ENCODE data around the gene RNF157. TPM values are rescaled to one million over a fixed set of nuclear protein-coding genes. Genes with fewer than 3 reads are reported as not detected.

Gene RNF157
- total and polyA plus RNA-seq, 3 experiments from 2014 or later: 10.7 to 13.9 (median 13.9) TPM

DNA sequence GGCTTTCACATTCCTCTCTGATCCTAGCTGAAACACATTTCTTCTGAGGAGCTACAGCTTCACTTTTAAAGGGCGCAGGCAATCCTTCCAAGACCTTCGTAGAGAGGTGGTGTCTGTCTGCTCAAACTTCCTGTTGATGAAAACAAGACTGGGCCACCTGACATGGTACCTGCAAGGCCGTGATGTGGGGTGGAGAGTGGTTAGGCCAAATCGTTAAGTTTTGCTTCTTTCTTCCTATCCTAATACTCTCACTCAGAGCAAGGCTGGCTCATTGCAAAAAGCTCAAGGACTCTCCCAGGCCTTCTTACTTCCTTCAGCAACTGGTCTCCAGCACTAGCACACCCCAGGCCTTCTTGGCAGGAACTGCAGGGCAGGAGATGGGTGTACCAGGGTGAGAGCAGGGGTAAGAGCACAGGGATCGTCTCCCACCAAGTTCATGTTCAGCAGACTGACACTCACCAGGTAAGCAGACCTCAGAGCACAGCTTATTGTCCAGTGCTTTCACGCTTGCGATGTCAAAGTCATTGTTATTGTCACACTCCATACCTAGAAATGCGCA is 88.3 kb downstream of the RNF157 start:
- Histone ChIP-seq H3K27ac (ENCODE audit: low read depth, low read length) (no peak overlapping the region), H3K4me1 (ENCODE audit: insufficient read depth, low read length) (peaks cover 28% of the 10 kb centered on the region), H3K27me3 (ENCODE audit: insufficient read depth, low read length, poor library complexity, severe bottlenecking) (no peaks in the 10 kb centered on the region), H3K36me3 (ENCODE audit: insufficient read depth, low read length) (no peaks in the 10 kb centered on the region), H3K4me3 (ENCODE audit: low read length) (peak overlapping the region; percentile 15), H3K9me3 (ENCODE audit: low read length) (no peaks in the 10 kb centered on the region)
- peak overlapping the region in 6 of 7 donors; percentile 25 to 72 (median 54) for H3K4me3 Mint-ChIP-seq
- peaks cover 0 to 62% (median 10%) of the 10 kb centered on the region in 3 donors for H3K36me3 Mint-ChIP-seq
- peaks cover 38 to 54% (median 40%) of the 10 kb centered on the region in 3 donors for H3K4me1 Mint-ChIP-seq
- CTCF ChIA-PET: interaction anchor here (1.2 to 4.4 kb wide), 5 partner anchors 28 to 128 kb away, joined by 3 to 47 read pairs (median 8); no protein-coding TSS in a partner anchor
- DNase-seq: peak in 2 of 5 donors; percentile 29 to 79
- peak overlapping the region; percentile 65 to 93 (median 86) for H3K27ac Mint-ChIP-seq
- no peaks in the 10 kb centered on the region for H3K27me3 Mint-ChIP-seq
- no peaks in the 10 kb centered on the region for H3K9me3 Mint-ChIP-seq
- POLR2A ChIA-PET: interaction anchor here (0.5 to 1.7 kb wide), 5 partner anchors 16 to 120 kb away, joined by 3 to 8 read pairs (median 4); partner anchors contain the start of gene UBALD2

- Histone ChIP-seq H3K27me3 (ENCODE audit: insufficient read depth, low read length, poor library complexity, severe bottlenecking) (no peaks in the 10 kb centered on the region), H3K4me3 (ENCODE audit: low read length) (no peak overlapping the region), H3K36me3 (ENCODE audit: insufficient read depth, low read length) (no peaks in the 10 kb centered on the region), H3K9me3 (ENCODE audit: low read length) (no peaks in the 10 kb centered on the region), H3K27ac (ENCODE audit: low read depth, low read length) (no peak overlapping the region), H3K4me1 (ENCODE audit: insufficient read depth, low read length) (peaks cover 38% of the 10 kb centered on the region)
- Mint-ChIP-seq H3K27me3 (no peaks in the 10 kb centered on the region), H3K4me3 (peak overlapping the region in 1 of 7 donors; percentile 28), H3K9me3 (no peaks in the 10 kb centered on the region), H3K36me3 (peaks cover 0 to 54% (median 10%) of the 10 kb centered on the region in 3 donors), H3K27ac (peak overlapping the region in 7 of 8 donors; percentile 69 to 90 (median 85)), H3K4me1 (peaks cover 48 to 64% (median 51%) of the 10 kb centered on the region in 3 donors)
- CTCF ChIA-PET: interaction anchor here (1.0 to 4.4 kb wide), 8 partner anchors 9 to 129 kb away, joined by 3 to 47 read pairs (median 4); no protein-coding TSS in a partner anchor
- POLR2A ChIA-PET: interaction anchor here (0.8 to 1.7 kb wide), 3 partner anchors 17 to 121 kb away, joined by 3 to 4 read pairs (median 4); partner anchors contain the start of gene UBALD2
- no peak for DNase-seq
Measured at GRCh38 chr17:76150712-76151622, 89.3 kb downstream of the RNF157 start.

DNA sequence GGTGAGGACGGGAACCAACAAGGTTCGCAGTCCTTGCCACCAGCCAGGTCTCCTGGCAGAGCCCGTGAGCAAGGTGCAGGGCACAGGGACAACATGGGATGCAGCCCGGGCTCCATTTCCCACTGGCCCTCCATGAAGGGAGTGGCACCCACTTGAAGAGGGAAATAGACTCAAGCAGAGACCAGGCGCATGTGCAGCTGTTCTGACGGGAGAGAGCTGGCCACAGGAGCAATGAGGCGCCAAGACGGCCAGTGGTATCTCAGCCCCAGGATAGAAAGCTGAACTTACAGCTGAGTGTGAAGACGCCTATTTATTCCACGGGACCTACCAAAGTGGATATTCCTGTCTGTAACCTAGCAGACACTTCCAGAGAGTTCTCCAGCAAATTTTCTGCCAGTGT is 91.1 kb downstream of the RNF157 start:
- no peak for DNase-seq
- Mint-ChIP-seq H3K27me3 (no peaks in the 10 kb centered on the region), H3K27ac (peak overlapping the region in 5 of 8 donors; percentile 77 to 89 (median 79)), H3K36me3 (peaks cover 0 to 37% (median 10%) of the 10 kb centered on the region in 3 donors), H3K4me1 (peaks cover 62 to 77% (median 62%) of the 10 kb centered on the region in 3 donors), H3K4me3 (no peak overlapping the region), H3K9me3 (no peaks in the 10 kb centered on the region)
- Histone ChIP-seq H3K27me3 (ENCODE audit: insufficient read depth, low read length, poor library complexity, severe bottlenecking) (no peaks in the 10 kb centered on the region), H3K4me3 (ENCODE audit: low read length) (no peak overlapping the region), H3K36me3 (ENCODE audit: insufficient read depth, low read length) (no peaks in the 10 kb centered on the region), H3K27ac (ENCODE audit: low read depth, low read length) (no peak overlapping the region), H3K9me3 (ENCODE audit: low read length) (no peaks in the 10 kb centered on the region), H3K4me1 (ENCODE audit: insufficient read depth, low read length) (peaks cover 55% of the 10 kb centered on the region)
- ChIA-PET CTCF (interaction anchor here (1.5 kb wide), 1 partner anchor 119 kb away, joined by 3 read pairs; no protein-coding TSS in a partner anchor), POLR2A (no interaction called here)

- H3K27ac Mint-ChIP-seq: peak overlapping the region in 5 of 8 donors; percentile 7 to 98 (median 79)
- Histone ChIP-seq H3K9me3 (ENCODE audit: low read length) (no peaks in the 10 kb centered on the region), H3K4me3 (ENCODE audit: low read length) (no peak overlapping the region), H3K27me3 (ENCODE audit: insufficient read depth, low read length, poor library complexity, severe bottlenecking) (no peaks in the 10 kb centered on the region), H3K27ac (ENCODE audit: low read depth, low read length) (no peak overlapping the region), H3K36me3 (ENCODE audit: insufficient read depth, low read length) (no peaks in the 10 kb centered on the region), H3K4me1 (ENCODE audit: insufficient read depth, low read length) (peaks cover 64% of the 10 kb centered on the region)
- DNase-seq: no peak
- H3K4me1 Mint-ChIP-seq: peaks cover 63 to 76% (median 64%) of the 10 kb centered on the region in 3 donors
- no peak overlapping the region for H3K4me3 Mint-ChIP-seq
- ChIA-PET POLR2A (no interaction called here), CTCF (interaction anchor here (1.4 kb wide), 1 partner anchor 32 kb away, joined by 3 read pairs; no protein-coding TSS in a partner anchor)
- H3K9me3 Mint-ChIP-seq: no peaks in the 10 kb centered on the region
- H3K27me3 Mint-ChIP-seq: no peaks in the 10 kb centered on the region
- H3K36me3 Mint-ChIP-seq: peaks cover 0 to 28% (median 10%) of the 10 kb centered on the region in 3 donors
Measured at GRCh38 chr17:76148015-76148326, 92.3 kb downstream of the RNF157 start.

DNA sequence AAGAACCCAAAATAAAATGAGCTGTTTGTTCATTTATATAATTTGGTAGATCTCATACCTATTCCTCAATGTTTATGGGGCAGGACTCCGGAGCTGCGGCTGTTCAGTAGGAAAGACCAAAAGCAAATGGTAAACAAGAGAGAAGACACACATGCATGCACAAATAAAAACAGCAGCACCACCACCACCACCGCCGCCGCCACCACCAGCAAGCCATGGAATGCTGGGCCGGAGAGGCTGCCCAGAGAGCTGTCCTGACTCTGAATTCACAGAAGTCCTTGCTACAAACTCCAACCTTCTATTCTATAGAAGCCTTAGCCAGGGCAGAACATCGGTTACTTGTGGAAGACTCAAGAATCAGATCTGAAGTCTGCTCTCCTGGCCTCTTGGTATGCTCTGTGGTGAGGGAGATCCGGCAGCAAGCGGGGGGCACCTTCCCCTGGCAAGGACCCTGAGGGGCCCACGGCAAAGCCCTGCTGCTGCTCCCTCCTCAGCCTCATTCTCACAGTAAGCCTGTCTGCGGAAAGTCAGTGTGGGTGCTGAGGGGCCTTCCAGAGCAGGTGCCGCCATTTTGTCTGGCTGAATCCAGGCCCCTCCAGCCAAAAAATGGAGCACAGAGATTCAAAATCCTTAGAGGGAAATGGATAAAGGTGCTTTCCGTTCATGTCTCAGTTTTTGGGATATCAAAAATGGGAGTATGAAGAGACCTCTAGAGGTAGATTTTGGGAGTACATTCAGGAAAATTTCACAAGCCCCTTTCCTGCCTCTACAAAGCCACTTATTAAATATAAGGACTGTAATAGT is 92.9 kb downstream of the RNF157 start:
- Mint-ChIP-seq H3K27me3 (peaks cover 0 to 1% of the 10 kb centered on the region in 2 donors), H3K4me3 (peak overlapping the region in 1 of 7 donors; percentile 36), H3K9me3 (no peaks in the 10 kb centered on the region), H3K4me1 (peaks cover 63 to 76% (median 65%) of the 10 kb centered on the region in 3 donors), H3K27ac (peak overlapping the region; percentile 70 to 98 (median 96)), H3K36me3 (peaks cover 0 to 24% (median 6%) of the 10 kb centered on the region in 3 donors)
- POLR2A ChIA-PET: interaction anchor here (2.6 kb wide), 1 partner anchor 124 kb away, joined by 10 read pairs; no protein-coding TSS in a partner anchor
- Histone ChIP-seq H3K36me3 (ENCODE audit: insufficient read depth, low read length) (no peaks in the 10 kb centered on the region), H3K27ac (ENCODE audit: low read depth, low read length) (no peak overlapping the region), H3K9me3 (ENCODE audit: low read length) (no peaks in the 10 kb centered on the region), H3K4me3 (ENCODE audit: low read length) (no peak overlapping the region), H3K4me1 (ENCODE audit: insufficient read depth, low read length) (peaks cover 64% of the 10 kb centered on the region), H3K27me3 (ENCODE audit: insufficient read depth, low read length, poor library complexity, severe bottlenecking) (no peaks in the 10 kb centered on the region)
- DNase-seq: no peak
- CTCF ChIA-PET: interaction anchor here (1.1 to 7.7 kb wide), 5 partner anchors 11 to 132 kb away, joined by 3 to 65 read pairs (median 4); no protein-coding TSS in a partner anchor

DNA sequence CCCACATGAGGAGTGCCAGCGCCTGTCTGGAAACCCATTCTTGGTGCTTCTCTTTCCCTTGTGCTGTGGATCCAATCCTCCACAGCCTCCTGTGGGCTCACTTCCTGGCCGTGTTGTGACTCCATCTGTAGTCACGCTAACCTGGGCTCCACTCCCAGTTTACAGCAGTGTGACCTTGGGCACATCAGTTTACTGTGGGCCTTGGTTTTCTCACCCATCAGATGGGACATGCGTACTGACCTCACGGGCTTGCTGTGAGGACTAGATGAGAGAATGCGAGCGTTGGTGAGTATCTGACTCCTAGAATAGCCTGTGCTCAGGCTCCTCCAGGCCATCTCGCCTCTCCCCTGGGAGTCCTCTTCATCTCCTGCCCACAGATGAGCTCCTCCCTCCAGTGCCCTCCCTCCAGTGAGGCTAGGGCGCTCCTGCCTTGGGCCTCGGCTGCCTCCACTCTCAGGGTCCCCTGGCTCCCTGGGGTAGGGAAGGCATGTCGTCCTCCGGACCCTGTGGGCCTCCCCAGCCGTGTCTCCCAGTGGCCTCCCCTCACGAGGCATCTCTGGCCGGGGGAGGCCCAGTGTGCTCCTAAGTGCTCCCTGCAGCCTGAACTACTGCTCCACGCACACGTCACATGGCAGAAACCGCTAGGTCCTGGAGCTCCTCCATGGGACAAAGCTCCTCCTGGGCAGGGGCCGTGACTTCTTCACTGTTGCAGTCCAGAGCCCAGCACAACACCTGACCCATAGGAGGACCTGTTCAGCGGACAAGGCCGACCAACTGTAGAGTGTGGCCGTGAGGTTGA is 94.0 kb downstream of the RNF157 start:
- Mint-ChIP-seq H3K36me3 (peaks cover 0 to 16% (median 5%) of the 10 kb centered on the region in 3 donors), H3K27ac (peak overlapping the region; percentile 93 to 98 (median 98)), H3K9me3 (no peaks in the 10 kb centered on the region), H3K4me1 (peaks cover 62 to 76% (median 62%) of the 10 kb centered on the region in 3 donors), H3K4me3 (peak overlapping the region; percentile 61 to 88 (median 76)), H3K27me3 (peaks cover 0 to 4% of the 10 kb centered on the region in 2 donors)
- no peak for DNase-seq
- H3K4me3 ChIP-seq (ENCODE audit: low read length): peak overlapping the region; percentile 26
- CTCF ChIA-PET: interaction anchor here (1.0 to 7.7 kb wide), 10 partner anchors 12 to 133 kb away, joined by 3 to 65 read pairs (median 4); partner anchors contain the start of gene UBALD2
- peak overlapping the region; percentile 77 for H3K27ac ChIP-seq (ENCODE audit: low read depth, low read length)
- no peaks in the 10 kb centered on the region for H3K36me3 ChIP-seq (ENCODE audit: insufficient read depth, low read length)
- no peaks in the 10 kb centered on the region for H3K9me3 ChIP-seq (ENCODE audit: low read length)
- POLR2A ChIA-PET: interaction anchor here (0.8 to 2.6 kb wide), 7 partner anchors 13 to 125 kb away, joined by 3 to 10 read pairs (median 4); partner anchors contain the start of gene UBALD2
- no peaks in the 10 kb centered on the region for H3K27me3 ChIP-seq (ENCODE audit: insufficient read depth, low read length, poor library complexity, severe bottlenecking)
- H3K4me1 ChIP-seq (ENCODE audit: insufficient read depth, low read length): peaks cover 63% of the 10 kb centered on the region

All from CD8-positive, alpha-beta memory T cell (primary cell).